SK-N-SH treated with all-trans-retinoic acid at 6 μM for 48 hours (cell line): Measurements from ENCODE around the gene CNTN4.

ENCODE experiments used
- ARNTL ChIP-seq: fragments of 450-650 bp; formaldehyde crosslinking; IDR thresholded peaks from 2 replicates; pipeline ENCODE4 v1.5.0; 2020; ENCODE audit warnings: low read depth, mild to moderate bottlenecking, moderate library complexity, borderline replicate concordance
- CSRNP3 ChIP-seq: fragments of 250-450 bp; sonication (Bioruptor Pico); IDR thresholded peaks from 2 replicates; pipeline ENCODE4 v1.5.1; 2021; ENCODE audit warnings: mild to moderate bottlenecking, moderate library complexity
- ISL1 ChIP-seq: fragments of 250-450 bp; sonication (Bioruptor Pico); IDR thresholded peaks from 2 replicates; pipeline ENCODE4 v2.1.2; 2022; ENCODE audit warnings: mild to moderate bottlenecking, moderate library complexity
- OSR1 ChIP-seq: fragments of 250-450 bp; sonication (Bioruptor Pico); IDR thresholded peaks from 2 replicates; pipeline ENCODE4 v1.8.0; 2022; ENCODE audit warnings: moderate library complexity, mild to moderate bottlenecking, inconsistent platforms
- PATZ1 ChIP-seq: fragments of 250-450 bp; sonication (Bioruptor Pico); IDR thresholded peaks from 2 replicates; pipeline ENCODE4 v1.8.0; 2020; ENCODE audit warnings: mild to moderate bottlenecking, moderate library complexity, borderline replicate concordance
- POU6F1 ChIP-seq: fragments of 250-450 bp; sonication (Bioruptor Pico); IDR thresholded peaks from 2 replicates; pipeline ENCODE4 v1.8.0; 2021; ENCODE audit warnings: low read depth, mild to moderate bottlenecking, moderate library complexity, borderline replicate concordance
- PPARA ChIP-seq: fragments of 250-450 bp; sonication (Bioruptor Pico); IDR thresholded peaks from 2 replicates; pipeline ENCODE4 v1.5.0; 2020; ENCODE audit warnings: mild to moderate bottlenecking, borderline replicate concordance
- RARB ChIP-seq: fragments of 250-450 bp; sonication (Bioruptor Pico); IDR thresholded peaks from 2 replicates; pipeline ENCODE4 v1.8.0; 2021; ENCODE audit warnings: mild to moderate bottlenecking, moderate library complexity
- SNAI2 ChIP-seq: fragments of 250-450 bp; sonication (Bioruptor Pico); IDR thresholded peaks from 2 replicates; pipeline ENCODE4 v1.5.0; 2020; ENCODE audit warnings: mild to moderate bottlenecking, moderate library complexity
- TOX ChIP-seq: fragments of 250-450 bp; sonication (Bioruptor Pico); IDR thresholded peaks from 2 replicates; pipeline ENCODE4 v1.8.0; 2021; ENCODE audit warnings: mild to moderate bottlenecking, moderate library complexity, borderline replicate concordance
- ZFP3 ChIP-seq: fragments of 250-450 bp; sonication (Bioruptor Pico); IDR thresholded peaks from 2 replicates; pipeline ENCODE4 v1.5.0; 2020; ENCODE audit warnings: mild to moderate bottlenecking, moderate library complexity
- ZNF565 ChIP-seq: fragments of 450-650 bp; formaldehyde crosslinking; conservative IDR thresholded peaks from 2 replicates; pipeline ENCODE4 v1.5.0; 2020; ENCODE audit warnings: low read depth, mild to moderate bottlenecking, moderate library complexity

- TF ChIP-seq ISL1 (no peak), PATZ1 (CRISPR knock-in tag) (no peak), TOX (CRISPR knock-in tag) (no peak), OSR1 (CRISPR knock-in tag) (no peak), RARB (CRISPR knock-in tag) (no peak), ZNF565 (no peak), ZFP3 (no peak), POU6F1 (CRISPR knock-in tag) (no peak), SNAI2 (CRISPR knock-in tag) (no peak), CSRNP3 (CRISPR knock-in tag) (no peak), ARNTL (no peak), PPARA (CRISPR knock-in tag) (no peak)
Measured at GRCh38 chr3:3064297-3064696, 965.6 kb downstream of the CNTN4 start.
